A673 (cell line): ENCODE data around the gene RNASE8. TPM values are rescaled to one million over a fixed set of nuclear protein-coding genes. Genes with fewer than 3 reads are reported as not detected.

Experiments used
- BruUV-seq: library from RNA; stranded (reverse); fragments of 400-500 nt; replicated peaks from 2 replicates; lab custom pipeline; 2021; lab: Mats Ljungman, UMichigan
- CTCF ChIA-PET: fragments of 300-600 bp; sonication (Branson Sonifier 250); formaldehyde crosslinking; loops from one replicate; lab custom pipeline; 2022; ENCODE audit warnings: antibody characterized with exemption; lab: Charles Lee
- POLR2A ChIA-PET: fragments of 300-600 bp; sonication (Branson Sonifier 250); formaldehyde crosslinking; loops from one replicate; lab custom pipeline; 2022; ENCODE audit warnings: antibody characterized with exemption; ENCODE audit not compliant: low non-redundant PET; lab: Charles Lee
- DNase-seq: peaks from one replicate; pipeline ENCODE4 v3.0.0-alpha.2; 2015; ENCODE audit warnings: low spot score
- H3K27ac ChIP-seq: fragments of 200-600 bp; sonication (generic); 2 replicates; pipeline ENCODE4 v1.5.1; 2016; ENCODE audit warnings: mixed run types, low read depth, mild to moderate bottlenecking, mixed read lengths, antibody characterized with exemption, low read length; ENCODE audit not compliant: poor library complexity, severe bottlenecking
- H3K27me3 ChIP-seq: fragments of 200-600 bp; sonication (generic); replicated peaks from 2 replicates; pipeline ENCODE4 v1.6.1; 2017; ENCODE audit warnings: mixed run types, low read depth, mild to moderate bottlenecking, mixed read lengths, antibody characterized with exemption, low read length; ENCODE audit not compliant: insufficient read depth, poor library complexity
- H3K36me3 ChIP-seq: fragments of 200-600 bp; sonication (generic); 2 replicates; pipeline ENCODE4 v1.6.1; 2016; ENCODE audit warnings: mixed run types, mild to moderate bottlenecking, mixed read lengths, antibody characterized with exemption, low read length; ENCODE audit not compliant: insufficient read depth, poor library complexity, severe bottlenecking
- H3K4me1 ChIP-seq: fragments of 200-600 bp; sonication (generic); 2 replicates; pipeline ENCODE4 v1.6.1; 2017; ENCODE audit warnings: mixed run types, mild to moderate bottlenecking, mixed read lengths, antibody characterized with exemption, low read length; ENCODE audit not compliant: insufficient read depth, poor library complexity, severe bottlenecking
- H3K4me3 ChIP-seq: fragments of 200-600 bp; sonication (generic); 2 replicates; pipeline ENCODE4 v1.5.1; 2016; ENCODE audit warnings: low read depth, mixed run types, mild to moderate bottlenecking, mixed read lengths, low read length; ENCODE audit not compliant: poor library complexity, severe bottlenecking
- H3K9me3 ChIP-seq: fragments of 200-600 bp; sonication (generic); 2 replicates; pipeline ENCODE4 v1.6.1; 2016; ENCODE audit warnings: mixed run types, low read depth, mild to moderate bottlenecking, mixed read lengths, antibody characterized with exemption, low read length; ENCODE audit not compliant: poor library complexity, severe bottlenecking
- EZH2 ChIP-seq: fragments of 200-600 bp; sonication (generic); IDR thresholded peaks from 2 replicates; pipeline ENCODE4 v1.6.1; 2017; ENCODE audit warnings: borderline replicate concordance, low read depth, mild to moderate bottlenecking, mixed read lengths, antibody characterized with exemption, low read length; ENCODE audit not compliant: poor library complexity, severe bottlenecking
- intact Hi-C: fragments of 100-400 bp; cut with micrococcal nuclease; formaldehyde crosslinking; loops from one replicate; pipeline ENCODE4 v1.10.0; 2022; ENCODE audit not compliant: unreplicated experiment
- total RNA-seq: library from RNA; stranded (reverse); gene quantifications from 2 replicates; pipeline ENCODE4 v1.2.3, GENCODE V29; 2021
- TF ChIP-seq, protein P1 (sequence below): fragments of 300-800, 200-600 bp; sonication (generic); conservative IDR thresholded peaks from 2 replicates; pipeline ENCODE4 v1.5.1; 2017; ENCODE audit warnings: low read depth, mild to moderate bottlenecking, antibody characterized with exemption, low read length, moderate library complexity, mixed read lengths

Gene RNASE8
- total RNA-seq, 1 experiment from 2014 or later, result not detected

GRCh38 chr14:21041676-21042433, 15.8 kb upstream of the RNASE8 start, which contains the start of gene RNASE7:
TSS of gene RNASE7 (plus strand) at chr14:21042362. CDS start at chr14:21042993, 631 bp downstream.
- intact Hi-C loops, result no loop called here
- DNase-seq, result no peak
- H3K27ac ChIP-seq, result no peak within 1 kb of the TSS
- no peaks in the 10 kb centered on the region for H3K36me3 ChIP-seq
- no peak within 1 kb of the TSS for H3K4me3 ChIP-seq
- H3K4me1 ChIP-seq, result no peaks in the 10 kb centered on the region
- no TSS peak for BruUV-seq
- no peaks in the 10 kb centered on the region for H3K27me3 ChIP-seq
- CTCF ChIA-PET, result no interaction called here
- no peaks in the 10 kb centered on the region for H3K9me3 ChIP-seq
- no peak for TF ChIP-seq EZH2
- TF ChIP-seq, protein P1, sequence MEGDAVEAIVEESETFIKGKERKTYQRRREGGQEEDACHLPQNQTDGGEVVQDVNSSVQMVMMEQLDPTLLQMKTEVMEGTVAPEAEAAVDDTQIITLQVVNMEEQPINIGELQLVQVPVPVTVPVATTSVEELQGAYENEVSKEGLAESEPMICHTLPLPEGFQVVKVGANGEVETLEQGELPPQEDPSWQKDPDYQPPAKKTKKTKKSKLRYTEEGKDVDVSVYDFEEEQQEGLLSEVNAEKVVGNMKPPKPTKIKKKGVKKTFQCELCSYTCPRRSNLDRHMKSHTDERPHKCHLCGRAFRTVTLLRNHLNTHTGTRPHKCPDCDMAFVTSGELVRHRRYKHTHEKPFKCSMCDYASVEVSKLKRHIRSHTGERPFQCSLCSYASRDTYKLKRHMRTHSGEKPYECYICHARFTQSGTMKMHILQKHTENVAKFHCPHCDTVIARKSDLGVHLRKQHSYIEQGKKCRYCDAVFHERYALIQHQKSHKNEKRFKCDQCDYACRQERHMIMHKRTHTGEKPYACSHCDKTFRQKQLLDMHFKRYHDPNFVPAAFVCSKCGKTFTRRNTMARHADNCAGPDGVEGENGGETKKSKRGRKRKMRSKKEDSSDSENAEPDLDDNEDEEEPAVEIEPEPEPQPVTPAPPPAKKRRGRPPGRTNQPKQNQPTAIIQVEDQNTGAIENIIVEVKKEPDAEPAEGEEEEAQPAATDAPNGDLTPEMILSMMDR, result no peak
- POLR2A ChIA-PET, result no interaction called here

DNA sequence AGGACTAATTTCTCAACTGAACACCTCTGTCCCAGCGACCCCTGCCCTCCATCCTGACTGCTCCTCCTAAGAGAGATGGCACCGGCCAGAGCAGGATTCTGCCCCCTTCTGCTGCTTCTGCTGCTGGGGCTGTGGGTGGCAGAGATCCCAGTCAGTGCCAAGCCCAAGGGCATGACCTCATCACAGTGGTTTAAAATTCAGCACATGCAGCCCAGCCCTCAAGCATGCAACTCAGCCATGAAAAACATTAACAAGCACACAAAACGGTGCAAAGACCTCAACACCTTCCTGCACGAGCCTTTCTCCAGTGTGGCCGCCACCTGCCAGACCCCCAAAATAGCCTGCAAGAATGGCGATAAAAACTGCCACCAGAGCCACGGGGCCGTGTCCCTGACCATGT, 14.7 kb upstream of the RNASE8 start:
- Histone ChIP-seq H3K27ac (no peak overlapping the region), H3K4me1 (no peaks in the 10 kb centered on the region), H3K36me3 (no peaks in the 10 kb centered on the region), H3K4me3 (no peak overlapping the region), H3K9me3 (no peaks in the 10 kb centered on the region), H3K27me3 (no peaks in the 10 kb centered on the region)
- no peak for DNase-seq
- intact Hi-C loops, result no loop called here
- ChIA-PET POLR2A (no interaction called here), CTCF (no interaction called here)
- TF ChIP-seq EZH2, result no peak
- TF ChIP-seq, protein P1, result no peak
- no TSS peak for BruUV-seq

DNA sequence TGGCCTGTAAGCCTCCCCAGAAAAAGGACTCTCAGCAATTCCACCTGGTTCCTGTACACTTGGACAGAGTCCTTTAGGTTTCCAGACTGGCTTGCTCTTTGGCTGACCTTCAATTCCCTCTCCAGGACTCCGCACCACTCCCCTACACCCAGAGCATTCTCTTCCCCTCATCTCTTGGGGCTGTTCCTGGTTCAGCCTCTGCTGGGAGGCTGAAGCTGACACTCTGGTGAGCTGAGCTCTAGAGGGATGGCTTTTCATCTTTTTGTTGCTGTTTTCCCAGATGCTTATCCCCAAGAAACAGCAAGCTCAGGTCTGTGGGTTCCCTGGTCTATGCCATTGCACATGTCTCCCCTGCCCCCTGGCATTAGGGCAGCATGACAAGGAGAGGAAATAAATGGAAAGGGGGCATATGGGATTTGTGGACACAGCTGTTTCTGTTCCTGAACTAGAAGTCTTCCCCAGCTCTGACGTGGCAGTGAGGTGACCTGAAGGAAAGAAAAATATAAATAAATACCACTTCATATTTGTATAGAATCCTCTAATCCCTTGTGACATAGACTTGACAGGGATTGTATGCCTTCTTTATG, 14.1 kb upstream of the RNASE8 start:
- BruUV-seq, result no TSS peak
- CTCF ChIA-PET, result no interaction called here
- H3K4me3 ChIP-seq, result no peak overlapping the region
- H3K9me3 ChIP-seq, result no peaks in the 10 kb centered on the region
- H3K36me3 ChIP-seq, result no peaks in the 10 kb centered on the region
- TF ChIP-seq, protein P1, result no peak
- no peak for TF ChIP-seq EZH2
- intact Hi-C loops, result no loop called here
- no peak overlapping the region for H3K27ac ChIP-seq
- H3K4me1 ChIP-seq, result no peaks in the 10 kb centered on the region
- no peaks in the 10 kb centered on the region for H3K27me3 ChIP-seq
- POLR2A ChIA-PET, result no interaction called here
- no peak for DNase-seq
